GM12872 (cell line): ENCODE measurements around the gene KCND2.

Experiments used
- TF ChIP-seq, protein P1 (sequence below): IDR thresholded peaks from 3 replicates; pipeline ENCODE4 v1.5.1; 2011; ENCODE audit warnings: low read depth, mild to moderate bottlenecking, low read length, moderate library complexity; ENCODE audit not compliant: insufficient read depth

The KCND2 gene

DNA sequence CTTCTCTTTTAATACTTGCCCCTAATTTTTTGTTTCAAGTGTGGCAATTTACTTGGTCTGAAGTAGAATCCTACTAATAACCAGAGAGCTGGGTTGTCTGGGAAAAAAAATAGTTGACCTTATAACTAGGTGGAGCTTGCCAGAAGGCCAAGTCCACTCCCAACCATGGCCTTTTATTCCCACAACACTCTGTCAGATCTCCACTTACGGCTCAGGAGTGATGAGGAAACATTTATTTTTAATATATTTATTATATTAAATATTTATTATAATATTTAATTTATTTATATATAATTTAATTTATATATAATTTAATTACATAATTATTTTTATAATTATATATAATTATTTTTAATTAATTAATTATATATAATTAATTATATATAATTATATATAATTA, 526.2 kb downstream of the KCND2 start:
- TF ChIP-seq, protein P1, sequence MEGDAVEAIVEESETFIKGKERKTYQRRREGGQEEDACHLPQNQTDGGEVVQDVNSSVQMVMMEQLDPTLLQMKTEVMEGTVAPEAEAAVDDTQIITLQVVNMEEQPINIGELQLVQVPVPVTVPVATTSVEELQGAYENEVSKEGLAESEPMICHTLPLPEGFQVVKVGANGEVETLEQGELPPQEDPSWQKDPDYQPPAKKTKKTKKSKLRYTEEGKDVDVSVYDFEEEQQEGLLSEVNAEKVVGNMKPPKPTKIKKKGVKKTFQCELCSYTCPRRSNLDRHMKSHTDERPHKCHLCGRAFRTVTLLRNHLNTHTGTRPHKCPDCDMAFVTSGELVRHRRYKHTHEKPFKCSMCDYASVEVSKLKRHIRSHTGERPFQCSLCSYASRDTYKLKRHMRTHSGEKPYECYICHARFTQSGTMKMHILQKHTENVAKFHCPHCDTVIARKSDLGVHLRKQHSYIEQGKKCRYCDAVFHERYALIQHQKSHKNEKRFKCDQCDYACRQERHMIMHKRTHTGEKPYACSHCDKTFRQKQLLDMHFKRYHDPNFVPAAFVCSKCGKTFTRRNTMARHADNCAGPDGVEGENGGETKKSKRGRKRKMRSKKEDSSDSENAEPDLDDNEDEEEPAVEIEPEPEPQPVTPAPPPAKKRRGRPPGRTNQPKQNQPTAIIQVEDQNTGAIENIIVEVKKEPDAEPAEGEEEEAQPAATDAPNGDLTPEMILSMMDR: no peak
